ENCODE measurements around the gene TENM4.

DNA sequence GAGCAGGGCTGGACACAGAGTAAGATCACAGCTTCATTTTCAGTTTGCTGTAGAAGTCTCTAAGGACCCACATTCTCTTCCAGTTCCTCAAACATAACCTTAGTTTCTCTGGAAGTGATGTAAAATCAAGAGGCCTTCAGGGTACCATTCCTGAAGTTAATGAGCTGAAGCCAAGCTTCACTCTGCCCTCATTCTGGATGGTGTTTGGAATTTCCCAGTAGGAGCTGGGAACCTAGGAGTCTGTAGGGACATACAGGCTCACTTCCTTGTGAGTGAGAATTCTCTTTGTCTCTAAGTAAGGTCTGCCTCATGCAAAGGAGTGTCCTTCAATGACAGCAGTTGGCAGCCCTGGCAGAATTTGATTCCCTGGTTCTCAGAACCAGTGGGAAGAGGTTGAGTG lies 723.8 kb downstream of the TENM4 start:
- no peak for TF ChIP-seq CTCF (IDR thresholded peaks at IDR 0.05)
- no peak for TF ChIP-seq POLR2A (IDR thresholded peaks at IDR 0.05)

Data from heart left ventricle (tissue), 13 donors.